ENCODE measurements around the gene FAM3B.
"Not testable (repeated sequence)": the region's sequence is repeated elsewhere in the genome, so short reads cannot be mapped to it uniquely, and the experiment has no call there.

FAM3B gene

GRCh38 chr21:41316200-41317062 lies at the start of gene FAM3B:
TSS of gene FAM3B (plus strand) at chr21:41316801. CDS start at chr21:41316880, 79 bp downstream.
- no peak for DNase-seq (ENCODE audit: low read depth)

GRCh38 chr21:41267346-41267745 lies 49.3 kb upstream of the FAM3B start:
- DNase-seq (ENCODE audit: low read depth): no peak

DNA sequence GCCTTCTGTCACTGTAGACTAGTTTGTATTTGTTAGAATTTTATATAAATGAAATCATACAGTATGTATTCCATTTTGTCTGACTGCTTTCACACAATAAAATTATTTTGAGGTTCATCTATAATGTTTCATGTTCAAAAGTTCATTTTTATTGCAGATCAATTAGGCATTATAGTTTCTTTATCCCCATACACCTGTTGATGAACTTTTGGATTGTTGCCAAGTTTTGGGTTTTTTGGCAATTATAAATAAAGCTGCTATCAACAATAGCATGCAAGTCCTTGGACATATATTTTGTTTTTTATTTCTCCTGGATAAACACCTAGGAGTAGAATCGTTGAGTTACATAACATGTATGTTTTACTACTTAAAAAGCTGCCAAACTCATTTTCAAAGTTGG lies 47.1 kb upstream of the FAM3B start:
- no peak for DNase-seq (ENCODE audit: low read depth)

- no peak for DNase-seq (ENCODE audit: low read depth)
Observed at GRCh38 chr21:41277196-41277595, 39.4 kb upstream of the FAM3B start.

GRCh38 chr21:41277846-41278245 lies 38.8 kb upstream of the FAM3B start:
- DNase-seq (ENCODE audit: low read depth): no peak

DNA sequence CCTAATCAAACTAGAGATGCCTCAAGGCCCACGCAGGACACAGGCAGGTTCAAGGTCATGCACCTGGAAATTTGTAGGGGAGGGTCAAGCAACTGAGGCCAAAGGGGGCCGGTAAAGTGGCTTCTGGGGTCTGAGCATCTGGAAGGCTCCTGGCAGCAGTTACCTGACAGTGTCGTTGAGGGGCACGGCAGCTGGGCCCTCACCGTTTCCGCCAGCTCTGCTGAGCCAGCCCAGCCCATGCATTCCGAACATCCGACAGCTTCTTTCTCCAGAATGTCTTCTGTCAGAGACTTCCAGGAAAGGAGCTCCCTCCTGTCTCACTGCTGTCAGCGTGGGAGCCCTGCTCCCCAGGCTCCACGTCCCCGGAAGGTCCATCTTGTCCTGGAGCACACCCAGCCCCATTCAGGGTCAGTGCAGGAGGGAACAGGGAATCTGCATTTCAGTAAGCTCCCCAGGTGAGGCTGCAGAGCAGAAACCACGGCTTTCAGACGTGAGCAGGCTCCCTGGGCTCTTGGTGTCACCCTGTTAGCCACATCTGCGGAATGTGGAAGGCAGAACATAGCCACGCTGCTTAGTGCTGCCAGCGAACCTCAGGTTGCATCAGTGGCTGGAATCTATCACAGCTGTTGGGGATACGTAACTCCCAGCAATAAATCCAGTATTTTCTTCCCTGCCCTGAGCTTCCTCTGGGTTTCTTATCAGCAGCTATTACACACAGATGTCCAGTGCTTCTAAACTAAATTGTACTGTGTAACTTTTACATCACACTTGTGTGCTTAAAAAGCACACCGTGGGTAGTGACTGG lies 36.3 kb upstream of the FAM3B start:
- no peak for DNase-seq (ENCODE audit: low read depth)

GRCh38 chr21:41282412-41282811 lies 34.2 kb upstream of the FAM3B start:
- no peak for DNase-seq (ENCODE audit: low read depth)

GRCh38 chr21:41283211-41283818 lies 33.3 kb upstream of the FAM3B start:
- peak; percentile 30 for DNase-seq (ENCODE audit: low read depth)

DNA sequence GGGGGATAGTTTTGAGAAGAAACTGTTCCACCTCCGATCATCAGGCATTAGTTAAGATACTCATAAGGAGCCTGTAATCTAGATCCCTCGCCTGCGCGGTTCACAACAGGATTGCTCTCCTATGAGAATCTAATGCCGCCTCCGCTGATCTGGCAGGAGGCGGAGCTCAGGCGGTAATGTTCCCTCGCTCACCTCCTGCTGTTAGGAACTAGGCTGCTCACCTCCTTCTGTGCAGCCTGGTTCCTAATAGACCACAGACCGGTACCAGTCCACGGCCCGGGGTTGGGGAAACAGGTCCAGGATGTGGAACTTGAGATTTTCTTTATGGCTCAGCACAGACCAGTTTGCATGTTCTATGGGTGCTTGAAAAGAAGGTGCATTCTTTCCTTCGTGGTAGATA lies 27.2 kb upstream of the FAM3B start:
- no peak for DNase-seq (ENCODE audit: low read depth)

GRCh38 chr21:41290106-41290799 lies 26.3 kb upstream of the FAM3B start:
- no peak for DNase-seq (ENCODE audit: low read depth)

- DNase-seq (ENCODE audit: low read depth): no peak
Observed at GRCh38 chr21:41294548-41295231, 21.9 kb upstream of the FAM3B start.

DNA sequence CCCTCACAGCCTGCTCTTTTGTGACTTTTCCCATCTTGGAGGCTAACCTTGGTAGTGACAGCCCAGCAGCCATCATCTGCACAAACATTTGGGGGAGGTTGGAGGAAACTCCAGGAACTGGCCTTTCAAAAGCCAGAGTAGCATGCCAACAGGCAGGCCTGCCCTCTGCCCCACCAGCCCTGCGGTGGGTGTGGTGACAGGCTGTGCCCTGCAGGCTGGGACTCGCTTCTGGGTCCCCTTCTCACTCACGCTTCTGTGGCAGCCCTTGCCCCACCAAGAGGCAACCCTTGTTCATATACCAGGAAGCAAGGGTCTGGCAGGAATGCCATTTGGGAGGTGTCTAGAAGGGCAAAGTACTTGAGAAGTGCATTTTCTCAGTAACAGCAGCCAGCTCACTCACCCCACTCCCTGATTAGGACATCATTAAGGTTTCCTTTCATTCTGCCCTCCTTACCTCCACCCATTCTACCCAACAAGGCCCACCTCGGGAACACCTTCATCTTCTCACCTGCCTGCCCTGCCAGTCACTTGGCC lies 20.8 kb upstream of the FAM3B start:
- DNase-seq (ENCODE audit: low read depth): no peak

DNA sequence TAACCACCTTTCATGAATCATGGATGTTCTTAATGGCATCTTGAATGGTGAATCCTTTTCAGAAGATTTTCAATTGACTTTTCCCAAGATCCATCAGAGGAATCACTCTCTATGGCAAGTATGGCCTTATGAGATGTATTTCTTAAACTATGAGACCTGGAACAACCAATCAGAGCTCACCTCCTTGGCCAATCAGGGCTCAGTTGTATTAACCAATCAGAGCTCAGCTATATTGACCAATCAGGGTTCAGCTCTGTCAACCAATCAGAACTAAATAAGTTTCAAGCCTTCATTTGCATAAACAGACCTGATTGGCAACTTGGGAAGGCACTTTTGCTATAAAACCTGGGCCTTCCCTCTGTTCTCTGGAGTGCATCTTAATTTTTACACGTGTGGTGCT lies 13.6 kb upstream of the FAM3B start:
- no peak for DNase-seq (ENCODE audit: low read depth)

- DNase-seq (ENCODE audit: low read depth): no peak
Observed at GRCh38 chr21:41304068-41304720, 12.4 kb upstream of the FAM3B start.

- DNase-seq (ENCODE audit: low read depth): no peak
Observed at GRCh38 chr21:41307219-41307618, 9.4 kb upstream of the FAM3B start.

DNA sequence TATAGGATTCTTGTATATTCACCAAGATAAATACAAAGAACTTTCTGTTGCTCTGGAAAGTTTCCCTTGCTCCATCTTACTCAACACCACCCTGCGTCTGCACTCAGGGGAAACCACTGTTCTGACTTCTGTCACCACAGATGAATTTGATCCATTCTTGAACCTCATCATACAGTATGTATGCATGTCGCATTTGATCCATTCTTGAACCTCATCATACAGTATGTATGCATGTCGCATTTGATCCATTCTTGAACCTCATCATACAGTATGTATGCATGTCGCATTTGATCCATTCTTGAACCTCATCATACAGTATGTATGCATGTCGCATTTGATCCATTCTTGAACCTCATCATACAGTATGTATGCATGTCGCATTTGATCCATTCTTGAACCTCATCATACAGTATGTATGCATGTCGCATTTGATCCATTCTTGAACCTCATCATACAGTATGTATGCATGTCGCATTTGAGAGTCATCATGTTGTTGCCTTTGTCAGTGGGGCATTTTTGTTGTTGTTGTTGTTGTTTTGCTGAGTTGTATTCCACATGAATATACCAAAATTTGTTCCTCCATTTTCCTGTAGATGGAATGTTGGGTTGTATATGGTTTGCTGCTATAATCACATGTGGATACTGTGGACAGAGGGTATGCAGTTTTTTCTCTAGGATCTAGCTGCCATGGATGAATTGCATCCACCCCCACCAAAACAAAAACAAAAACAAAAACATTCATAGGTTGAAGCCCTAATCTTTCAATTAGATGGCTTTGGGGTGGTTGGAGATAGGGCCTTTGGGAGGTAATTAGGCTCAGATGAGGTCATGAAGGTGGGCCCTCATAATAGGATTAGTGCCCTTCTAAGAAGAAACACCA lies 3.1 kb upstream of the FAM3B start:
- DNase-seq (ENCODE audit: low read depth): not testable (repeated sequence)

DNA sequence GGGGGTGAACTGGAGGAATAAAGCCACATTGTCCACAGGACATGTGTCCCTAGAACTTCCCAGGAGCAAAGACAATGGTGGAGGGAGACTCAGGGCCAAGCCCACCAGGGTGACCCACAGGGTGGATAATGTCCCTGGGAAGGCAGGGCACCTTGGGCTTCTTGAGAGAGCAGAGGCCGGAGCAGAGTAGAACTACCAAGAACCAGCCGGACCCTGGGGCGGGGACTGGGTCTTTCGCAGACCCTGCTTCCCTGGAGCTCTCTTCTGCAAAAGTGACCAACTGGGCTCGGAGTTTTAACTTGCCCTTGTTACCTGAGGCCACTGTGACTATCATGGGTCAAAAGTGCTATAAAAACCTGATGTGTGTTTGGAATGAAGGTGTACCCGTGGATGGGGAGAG lies 875 bp upstream of the FAM3B start:
- no peak for DNase-seq (ENCODE audit: low read depth)

GRCh38 chr21:41317063-41317392 lies 427 bp downstream of the FAM3B start:
- no peak for DNase-seq (ENCODE audit: low read depth)

GRCh38 chr21:41317458-41317857 lies 857 bp downstream of the FAM3B start:
- DNase-seq (ENCODE audit: low read depth): no peak

GRCh38 chr21:41318218-41318617 lies 1.6 kb downstream of the FAM3B start:
- DNase-seq (ENCODE audit: low read depth): no peak
